ENCODE measurements around the gene SARDH.
"Not testable (repeated sequence)": the region's sequence is repeated elsewhere in the genome, so short reads cannot be mapped to it uniquely, and the experiment has no call there.

Gene SARDH

DNA sequence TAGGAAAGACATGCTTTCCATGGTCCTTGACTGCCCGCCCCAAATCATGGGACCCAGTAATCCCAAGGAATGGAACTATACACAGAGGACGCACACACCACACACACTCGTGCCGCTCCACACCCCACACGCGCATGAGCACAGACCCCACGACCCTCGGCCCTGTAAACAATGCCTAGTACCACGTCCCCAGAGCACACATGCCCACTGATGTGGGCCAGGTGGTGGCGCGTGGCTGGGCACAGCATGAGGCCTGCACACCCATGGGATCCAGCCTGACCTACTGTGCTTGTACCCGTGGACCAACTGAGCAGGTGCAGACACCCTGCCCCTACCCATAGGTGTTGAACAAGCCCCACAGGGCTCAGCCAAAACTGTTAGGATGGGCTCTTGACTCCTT lies 101.2 kb downstream of the SARDH start:
- in situ Hi-C loops (cut with HindIII; ENCODE audit: low pct_unique_long_range_greater_than_20kb, low sequenced_read_pairs): no loop called here
- no peak for DNase-seq (ENCODE audit: low read depth in 1 of 2, low spot score in 1 of 2)
- no peak for TF ChIP-seq JUND (IDR thresholded peaks at IDR 0.05; ENCODE audit: low read depth)

DNA sequence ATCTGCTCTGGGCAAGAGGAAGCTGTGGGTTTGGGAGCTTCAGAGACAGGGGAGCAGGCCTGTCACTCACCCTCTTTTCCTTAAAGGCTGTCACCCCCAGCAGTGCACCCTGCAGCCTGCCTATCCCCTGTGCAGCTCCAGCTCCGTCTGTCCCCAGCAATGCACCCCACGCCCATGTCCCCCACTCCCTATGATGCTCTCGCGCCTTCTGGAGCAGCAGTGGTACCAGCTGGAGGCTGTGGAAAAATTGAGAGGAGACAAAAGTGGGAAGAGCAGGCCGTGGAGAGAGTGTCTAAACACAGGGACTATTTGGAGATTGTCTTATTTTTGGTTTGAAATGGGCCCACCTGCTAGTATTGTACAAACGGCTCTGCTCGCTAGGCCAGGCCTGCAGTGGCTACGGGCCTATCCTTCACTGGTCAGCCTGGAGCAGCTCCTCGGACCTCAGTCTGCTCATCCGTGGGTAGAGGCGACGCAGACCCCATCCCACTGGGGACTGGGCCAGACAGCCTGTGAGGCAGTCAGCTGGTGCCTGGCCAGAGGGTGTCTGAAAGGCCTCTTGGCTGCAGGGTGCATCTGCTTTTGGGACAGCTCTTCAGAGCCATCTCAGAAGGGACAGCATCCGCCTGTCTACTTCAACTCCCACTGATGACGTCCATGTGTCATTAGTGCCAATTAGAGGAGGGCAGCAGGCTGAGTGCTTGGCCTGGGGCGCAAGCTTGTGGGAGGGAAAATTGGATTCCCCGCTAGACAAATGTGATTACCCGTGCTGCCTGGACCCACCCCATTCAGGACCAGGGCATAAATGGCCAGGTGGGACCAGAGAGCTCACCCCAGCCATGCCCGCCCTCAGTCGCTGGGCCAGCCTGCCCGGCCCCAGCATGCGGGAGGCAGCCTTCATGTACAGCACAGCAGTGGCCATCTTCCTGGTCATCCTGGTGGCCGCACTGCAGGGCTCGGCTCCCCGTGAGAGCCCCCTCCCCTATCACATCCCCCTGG lies 102.3 kb downstream of the SARDH start, which contains the start of gene DBH:
Gene DBH, plus strand, starts transcription at position 831 of the 999 bp plus-strand sequence. Its CDS starts 9 bp downstream, at position 840.
- in situ Hi-C loops (cut with HindIII; ENCODE audit: low pct_unique_long_range_greater_than_20kb, low sequenced_read_pairs): no loop called here
- DNase-seq (ENCODE audit: low read depth in 1 of 2, low spot score in 1 of 2): no peak

DNA sequence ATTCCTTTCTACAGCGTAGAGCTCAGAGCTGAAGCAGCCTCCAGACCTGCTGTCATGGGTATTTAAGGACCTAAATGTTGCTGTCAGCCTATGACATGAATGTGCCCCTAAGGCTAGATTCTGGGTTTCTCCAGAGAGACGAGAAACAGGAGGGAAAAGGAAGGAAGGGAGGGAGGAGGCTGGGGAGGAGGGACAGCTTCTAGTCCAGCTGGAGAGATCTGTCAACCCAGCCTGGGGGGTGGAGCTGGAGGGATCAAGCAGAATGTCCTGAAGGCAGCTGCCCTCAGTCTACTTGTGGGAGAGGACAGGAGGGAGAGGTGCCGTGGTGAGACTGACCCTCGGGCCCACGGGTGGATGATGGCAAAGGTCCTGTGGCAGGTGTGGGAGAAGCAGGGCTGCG lies 103.1 kb downstream of the SARDH start:
- in situ Hi-C loops (cut with HindIII; ENCODE audit: low pct_unique_long_range_greater_than_20kb, low sequenced_read_pairs): no loop called here
- TF ChIP-seq JUND (IDR thresholded peaks at IDR 0.05; ENCODE audit: low read depth): no peak
- no peak for DNase-seq (ENCODE audit: low read depth in 1 of 2, low spot score in 1 of 2)

More for the DNA sequence above, 102.3 kb downstream of the SARDH start, which contains the start of gene DBH:
- no peak for TF ChIP-seq JUND (IDR thresholded peaks at IDR 0.05; ENCODE audit: low read depth)

DNA sequence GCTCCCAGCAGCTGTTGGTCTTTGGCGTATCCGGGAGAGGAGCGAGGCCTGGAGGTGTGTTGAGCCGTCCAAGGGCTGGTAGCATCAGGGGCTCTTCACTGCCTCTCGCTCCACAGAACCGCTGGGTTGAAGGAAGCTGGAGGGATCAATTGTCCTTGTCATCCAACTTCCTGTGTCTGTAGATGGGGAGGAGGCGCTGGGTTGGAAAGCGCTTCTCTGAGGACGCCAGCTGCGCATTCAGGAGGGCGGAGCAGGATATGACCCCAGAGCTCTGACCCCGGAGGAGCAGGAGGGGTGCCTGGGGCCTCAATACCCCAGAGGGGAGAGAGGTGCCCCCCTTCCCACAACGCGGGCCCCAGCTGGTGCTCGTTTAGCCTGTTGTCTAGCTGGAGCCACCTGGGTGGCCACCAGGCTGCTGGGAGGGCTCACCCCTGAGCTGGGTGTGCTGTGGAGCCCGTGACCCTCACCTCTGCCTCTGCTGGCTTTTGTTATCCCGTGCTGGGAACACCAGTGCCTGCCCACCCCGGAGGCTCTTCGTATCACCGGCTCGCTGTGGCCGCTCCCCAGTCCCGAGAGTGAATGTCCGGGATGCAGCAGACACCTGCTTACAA lies 104.0 kb downstream of the SARDH start:
- in situ Hi-C loops (cut with HindIII; ENCODE audit: low pct_unique_long_range_greater_than_20kb, low sequenced_read_pairs): no loop called here
- no peak for DNase-seq (ENCODE audit: low read depth in 1 of 2, low spot score in 1 of 2)
- TF ChIP-seq JUND (IDR thresholded peaks at IDR 0.05; ENCODE audit: low read depth): no peak

DNA sequence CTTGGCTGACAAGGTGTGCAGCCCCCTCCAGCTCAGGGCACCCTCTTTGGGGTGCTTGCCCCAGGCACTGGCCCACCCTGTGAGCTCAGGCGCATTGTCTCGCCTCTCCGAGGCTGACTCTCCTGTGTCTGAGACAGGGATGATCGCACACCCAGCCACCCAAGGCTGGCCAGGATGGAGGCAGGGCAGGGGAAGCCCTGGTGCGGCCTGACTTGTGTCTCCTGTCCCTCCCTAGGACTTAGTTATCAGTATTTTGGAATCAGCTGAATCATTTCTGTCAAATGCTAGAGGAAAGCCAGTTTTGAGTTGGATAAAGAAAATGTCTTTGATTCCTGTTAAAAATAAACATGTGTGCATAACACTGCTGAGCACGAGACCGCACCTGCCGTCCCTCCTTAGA lies 104.5 kb downstream of the SARDH start:
- in situ Hi-C loops (cut with HindIII; ENCODE audit: low pct_unique_long_range_greater_than_20kb, low sequenced_read_pairs): no loop called here
- DNase-seq (ENCODE audit: low read depth in 1 of 2, low spot score in 1 of 2): no peak
- TF ChIP-seq JUND (IDR thresholded peaks at IDR 0.05; ENCODE audit: low read depth): no peak

DNA sequence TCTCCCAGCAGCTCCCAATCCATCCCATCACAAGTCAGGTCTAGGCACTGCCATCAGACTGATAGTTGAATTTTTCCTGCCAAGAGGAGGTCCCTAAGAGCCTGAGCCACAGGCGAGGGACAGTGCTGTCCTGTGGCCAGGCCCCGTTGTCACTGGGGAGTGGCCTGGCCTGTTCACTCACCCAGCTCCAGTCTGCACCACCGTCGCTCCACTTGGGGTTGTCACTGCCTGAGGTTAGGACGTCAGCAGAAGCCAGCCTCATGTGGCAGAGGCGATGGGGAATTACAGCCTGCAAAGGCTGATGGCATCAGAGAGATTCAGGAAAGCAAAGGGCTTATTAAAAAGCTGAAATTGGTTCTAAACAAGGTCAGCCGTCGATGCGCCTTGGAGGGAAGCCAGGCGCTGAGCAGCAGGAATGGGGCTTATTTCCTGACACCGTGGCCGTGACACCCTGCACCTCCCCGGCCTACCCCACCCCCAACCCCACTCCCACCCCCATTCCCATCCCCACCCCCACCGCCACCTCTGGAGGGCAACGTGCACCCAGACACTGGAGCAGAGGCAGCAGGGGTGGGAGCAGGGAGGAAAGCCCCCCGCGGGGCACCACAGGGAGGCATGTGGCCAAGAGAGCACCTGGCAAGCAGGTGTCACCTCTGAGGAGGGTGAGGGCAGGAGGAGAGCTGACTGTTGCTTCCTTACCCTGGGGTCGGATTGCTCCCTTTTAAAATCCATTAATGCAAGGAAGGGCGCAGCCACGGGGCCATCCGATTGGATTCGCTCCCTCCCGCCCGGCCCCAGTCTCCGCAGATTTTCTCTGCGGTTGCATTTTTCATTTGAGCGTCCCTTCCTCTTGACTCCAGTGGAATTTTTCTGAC lies 105.1 kb downstream of the SARDH start:
- in situ Hi-C loops (cut with HindIII; ENCODE audit: low pct_unique_long_range_greater_than_20kb, low sequenced_read_pairs): no loop called here
- DNase-seq (ENCODE audit: low read depth in 1 of 2, low spot score in 1 of 2): no peak

DNA sequence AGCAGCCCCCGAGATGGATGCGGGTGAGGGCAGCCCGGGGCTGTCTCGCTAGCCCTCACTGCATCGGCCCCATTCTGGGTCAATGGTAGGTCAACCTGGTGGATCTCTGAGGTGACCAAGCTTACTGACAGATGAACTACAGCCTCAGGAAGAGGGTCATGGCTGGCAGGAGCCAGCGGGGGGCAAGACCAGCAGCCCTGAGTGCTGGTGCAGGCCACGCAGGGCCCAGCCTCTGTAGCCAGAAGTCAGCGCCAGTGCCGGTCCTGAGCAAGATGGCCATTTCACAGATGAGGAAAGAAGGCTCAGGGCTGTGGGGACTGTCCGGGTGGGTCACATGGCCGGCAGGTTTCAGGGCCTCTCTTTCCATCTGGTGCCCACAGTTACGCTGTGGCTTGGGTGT lies 107.0 kb downstream of the SARDH start:
- no peak for DNase-seq (ENCODE audit: low read depth in 1 of 2, low spot score in 1 of 2)
- in situ Hi-C loops (cut with HindIII; ENCODE audit: low pct_unique_long_range_greater_than_20kb, low sequenced_read_pairs): no loop called here
- TF ChIP-seq JUND (IDR thresholded peaks at IDR 0.05; ENCODE audit: low read depth): no peak

More for the DNA sequence above, 105.1 kb downstream of the SARDH start:
- no peak for TF ChIP-seq JUND (IDR thresholded peaks at IDR 0.05; ENCODE audit: low read depth)

DNA sequence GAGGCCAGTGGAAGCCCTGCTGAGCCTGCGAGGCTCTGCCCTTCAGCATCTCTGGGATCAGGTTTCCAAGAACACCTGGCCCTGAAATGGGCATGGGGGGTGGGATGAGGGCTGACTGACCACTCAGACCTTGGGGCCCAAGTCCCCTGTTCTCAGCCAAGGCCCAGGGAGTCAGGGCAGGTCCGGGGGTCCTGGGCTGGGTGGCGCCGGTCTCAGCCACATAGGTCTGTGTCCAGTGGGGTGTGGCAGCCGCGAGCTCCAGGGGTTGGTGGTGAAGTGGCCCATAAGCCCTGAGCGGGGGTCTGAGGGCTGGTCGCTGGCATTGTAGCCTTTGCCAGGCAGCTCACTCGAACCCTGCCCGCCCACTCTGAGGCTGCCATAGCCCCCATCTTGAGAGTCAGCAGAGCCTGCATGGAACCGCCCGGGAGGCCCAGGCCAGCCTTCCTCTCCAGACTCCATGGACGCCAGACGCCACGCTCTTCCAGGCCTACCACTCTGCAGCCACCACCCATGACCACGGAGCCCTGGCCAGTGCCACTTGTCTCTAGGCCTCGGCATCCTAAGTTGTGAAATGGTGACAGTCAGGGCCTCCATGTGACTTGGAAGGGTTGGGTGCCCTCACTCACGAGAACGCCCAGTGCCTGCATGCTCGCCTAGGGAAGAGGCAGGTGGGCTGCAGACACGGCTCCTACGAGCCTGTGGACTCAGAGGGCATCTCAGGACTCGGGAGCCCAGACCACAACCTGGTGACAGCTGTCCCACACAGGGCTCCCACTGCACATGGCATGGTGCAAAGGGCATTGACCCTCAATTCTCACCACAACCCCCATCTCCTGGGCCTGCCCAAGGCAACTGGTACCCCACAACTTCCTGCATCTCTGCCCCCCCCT lies 108.7 kb downstream of the SARDH start:
- no peak for DNase-seq (ENCODE audit: low read depth in 1 of 2, low spot score in 1 of 2)
- no peak for TF ChIP-seq JUND (IDR thresholded peaks at IDR 0.05; ENCODE audit: low read depth)
- in situ Hi-C loops (cut with HindIII; ENCODE audit: low pct_unique_long_range_greater_than_20kb, low sequenced_read_pairs): no loop called here

DNA sequence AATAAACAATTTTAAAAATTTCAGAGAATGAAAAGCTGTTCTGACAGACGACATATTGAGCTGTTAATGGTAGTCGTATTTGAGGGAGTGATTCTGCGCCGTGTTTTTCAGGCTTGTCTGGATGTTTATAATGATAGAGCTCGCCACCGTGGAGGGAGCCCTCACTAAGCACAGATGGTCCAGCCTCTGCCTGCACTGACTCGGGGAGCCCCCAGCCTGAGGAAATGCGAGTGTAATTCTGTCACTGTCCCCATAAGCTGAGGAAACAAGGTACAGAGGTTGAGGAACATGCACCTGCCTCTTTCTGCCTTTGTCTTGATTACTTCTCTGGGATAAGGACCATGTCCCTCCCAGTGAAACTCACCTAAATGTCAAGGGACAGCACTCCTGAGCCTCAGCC lies 109.4 kb downstream of the SARDH start:
- TF ChIP-seq JUND (IDR thresholded peaks at IDR 0.05; ENCODE audit: low read depth): no peak
- in situ Hi-C loops (cut with HindIII; ENCODE audit: low pct_unique_long_range_greater_than_20kb, low sequenced_read_pairs): no loop called here
- DNase-seq (ENCODE audit: low read depth in 1 of 2, low spot score in 1 of 2): no peak

DNA sequence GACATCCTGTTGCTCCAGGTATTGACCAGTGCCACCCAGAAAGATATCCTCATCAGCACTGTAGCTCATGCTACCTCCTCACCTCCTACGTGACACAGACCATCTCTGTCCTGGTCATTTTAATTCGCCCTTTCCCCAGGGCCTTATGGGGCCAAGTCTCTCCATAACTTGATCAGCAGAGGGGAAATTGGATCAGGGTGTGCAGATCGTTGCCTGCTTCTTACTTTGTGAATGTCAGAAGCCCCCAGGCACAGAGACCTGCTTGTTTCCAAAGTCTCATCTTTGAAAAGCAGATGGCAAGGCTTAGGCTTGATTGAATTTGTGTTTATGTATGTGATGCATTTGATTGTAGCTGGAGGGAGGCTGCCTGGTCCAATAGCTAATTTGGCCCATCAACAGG lies 110.8 kb downstream of the SARDH start:
- in situ Hi-C loops (cut with HindIII; ENCODE audit: low pct_unique_long_range_greater_than_20kb, low sequenced_read_pairs): no loop called here
- no peak for TF ChIP-seq JUND (IDR thresholded peaks at IDR 0.05; ENCODE audit: low read depth)
- DNase-seq (ENCODE audit: low read depth in 1 of 2, low spot score in 1 of 2): no peak

DNA sequence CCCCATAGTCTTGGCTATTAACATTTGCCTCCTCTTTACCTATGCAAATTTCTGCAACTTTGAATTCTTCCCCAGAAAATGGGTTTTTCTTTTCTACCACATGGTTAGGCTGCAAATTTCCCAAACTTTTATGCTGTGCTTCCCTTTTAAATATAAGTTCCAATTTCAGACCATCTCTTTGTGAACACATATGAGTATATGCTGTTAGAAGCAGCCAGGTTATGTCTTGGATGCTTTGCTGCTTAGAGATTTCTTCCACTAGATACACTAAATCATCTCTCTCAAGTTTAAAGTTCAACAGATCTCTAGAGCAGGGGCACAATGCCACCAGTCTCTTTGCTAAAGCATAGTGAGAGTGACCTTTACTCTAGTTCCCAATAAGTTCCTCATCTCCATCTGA lies 112.1 kb downstream of the SARDH start:
- in situ Hi-C loops (cut with HindIII; ENCODE audit: low pct_unique_long_range_greater_than_20kb, low sequenced_read_pairs); DNase-seq (ENCODE audit: low read depth in 1 of 2, low spot score in 1 of 2): not testable (repeated sequence)

All from T47D (cell line).